GM12873 (cell line): ENCODE data around the gene ASPA.

Experiments used
- TF ChIP-seq, protein P1 (sequence below): IDR thresholded peaks from 2 replicates; pipeline ENCODE4 v1.5.1; 2012; ENCODE audit warnings: low read depth, mild to moderate bottlenecking, moderate library complexity, low read length, control low read depth; ENCODE audit not compliant: insufficient read depth; ENCODE audit errors: missing control alignments

ASPA gene

DNA sequence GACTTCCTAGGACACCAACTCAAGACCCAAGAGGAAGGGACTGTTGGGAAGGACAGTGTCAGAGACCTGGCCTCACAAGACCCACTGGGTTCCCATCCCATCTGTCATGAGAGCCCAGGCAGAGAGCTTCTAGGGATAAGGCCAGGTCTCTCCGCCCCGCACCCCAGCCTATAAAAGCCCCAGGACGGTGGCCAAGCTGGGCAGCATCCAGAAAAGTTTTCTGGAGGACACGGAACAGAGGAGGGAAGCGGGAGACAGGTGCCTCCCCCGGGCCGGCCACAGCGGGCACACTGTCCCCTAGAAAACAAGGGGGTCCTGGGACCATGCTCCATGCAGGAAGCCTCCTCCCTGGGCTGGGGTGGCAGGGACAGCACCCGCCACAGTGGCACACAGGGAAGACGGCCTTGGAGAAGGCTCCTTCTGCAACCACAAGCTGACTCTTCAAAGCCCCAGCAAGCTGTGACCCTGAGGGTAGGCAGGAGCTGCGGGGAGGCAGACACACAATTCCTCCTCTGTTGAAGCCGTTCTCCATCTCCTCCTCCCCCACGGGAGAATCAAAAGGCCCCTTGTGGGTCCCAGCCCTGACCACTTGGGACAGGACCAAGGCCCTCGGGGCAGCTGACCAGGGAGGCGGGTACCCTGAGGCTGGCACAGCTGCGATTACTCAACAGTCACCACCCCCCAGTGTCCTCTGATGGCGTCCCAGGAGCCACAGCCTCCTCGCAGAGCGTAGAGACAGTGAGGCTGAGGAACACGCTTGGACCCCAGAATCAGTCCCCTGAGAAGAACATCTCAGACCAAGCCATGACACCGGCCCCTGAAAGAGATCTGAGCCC lies 55.7 kb downstream of the ASPA start:
- TF ChIP-seq, protein P1, sequence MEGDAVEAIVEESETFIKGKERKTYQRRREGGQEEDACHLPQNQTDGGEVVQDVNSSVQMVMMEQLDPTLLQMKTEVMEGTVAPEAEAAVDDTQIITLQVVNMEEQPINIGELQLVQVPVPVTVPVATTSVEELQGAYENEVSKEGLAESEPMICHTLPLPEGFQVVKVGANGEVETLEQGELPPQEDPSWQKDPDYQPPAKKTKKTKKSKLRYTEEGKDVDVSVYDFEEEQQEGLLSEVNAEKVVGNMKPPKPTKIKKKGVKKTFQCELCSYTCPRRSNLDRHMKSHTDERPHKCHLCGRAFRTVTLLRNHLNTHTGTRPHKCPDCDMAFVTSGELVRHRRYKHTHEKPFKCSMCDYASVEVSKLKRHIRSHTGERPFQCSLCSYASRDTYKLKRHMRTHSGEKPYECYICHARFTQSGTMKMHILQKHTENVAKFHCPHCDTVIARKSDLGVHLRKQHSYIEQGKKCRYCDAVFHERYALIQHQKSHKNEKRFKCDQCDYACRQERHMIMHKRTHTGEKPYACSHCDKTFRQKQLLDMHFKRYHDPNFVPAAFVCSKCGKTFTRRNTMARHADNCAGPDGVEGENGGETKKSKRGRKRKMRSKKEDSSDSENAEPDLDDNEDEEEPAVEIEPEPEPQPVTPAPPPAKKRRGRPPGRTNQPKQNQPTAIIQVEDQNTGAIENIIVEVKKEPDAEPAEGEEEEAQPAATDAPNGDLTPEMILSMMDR: no peak

DNA sequence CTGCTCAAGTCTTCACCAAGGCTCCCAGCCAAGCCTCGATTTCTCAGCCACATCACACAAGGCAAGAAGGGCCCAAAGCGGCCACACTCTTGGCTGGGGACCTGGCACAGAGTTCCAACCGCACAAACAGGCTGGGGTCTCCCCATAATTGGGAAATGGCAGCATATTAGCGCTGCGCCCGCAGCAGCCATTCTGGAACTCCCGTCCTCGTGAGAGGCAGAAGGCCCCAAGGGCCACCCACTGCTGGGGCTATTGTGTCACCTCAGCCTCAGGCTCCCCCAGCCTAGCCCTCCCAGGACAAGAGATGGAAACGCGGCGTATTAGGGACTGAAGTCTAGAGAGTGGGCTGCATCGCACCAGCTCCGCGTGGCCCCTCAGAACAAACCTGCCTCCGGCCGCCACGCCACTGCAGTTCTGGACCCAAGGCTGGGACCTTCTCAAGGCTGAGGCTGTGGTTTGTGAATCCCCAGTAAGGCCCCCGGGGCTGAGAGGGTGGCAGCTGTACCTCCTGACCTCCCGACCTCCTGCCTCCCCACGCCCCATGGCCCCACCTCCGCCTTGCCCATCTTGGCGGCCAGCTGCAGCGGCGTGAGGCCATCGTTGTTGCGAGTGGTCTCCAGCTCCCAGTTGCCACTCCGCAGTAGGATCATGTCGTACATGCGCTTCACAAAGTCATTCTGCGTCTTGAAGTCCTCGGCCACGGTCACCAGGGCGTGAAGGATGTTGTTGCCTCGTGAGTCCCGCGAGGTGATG lies 56.5 kb downstream of the ASPA start:
- TF ChIP-seq, protein P1: no peak

DNA sequence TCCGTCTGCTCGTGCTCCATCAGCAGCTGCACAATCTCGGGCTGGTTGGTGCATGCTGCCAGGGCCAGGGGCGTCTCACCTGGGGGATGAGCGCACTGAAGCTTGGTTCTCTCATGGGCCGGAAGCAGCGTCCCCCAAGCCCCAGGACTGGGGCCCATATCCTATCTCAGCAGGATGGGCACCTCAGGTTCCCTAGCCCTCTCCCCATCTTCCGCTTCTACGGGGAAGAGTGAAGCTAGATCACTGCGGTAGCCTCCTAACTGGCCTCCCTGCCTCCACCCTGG lies 57.0 kb downstream of the ASPA start:
- TF ChIP-seq, protein P1: no peak

DNA sequence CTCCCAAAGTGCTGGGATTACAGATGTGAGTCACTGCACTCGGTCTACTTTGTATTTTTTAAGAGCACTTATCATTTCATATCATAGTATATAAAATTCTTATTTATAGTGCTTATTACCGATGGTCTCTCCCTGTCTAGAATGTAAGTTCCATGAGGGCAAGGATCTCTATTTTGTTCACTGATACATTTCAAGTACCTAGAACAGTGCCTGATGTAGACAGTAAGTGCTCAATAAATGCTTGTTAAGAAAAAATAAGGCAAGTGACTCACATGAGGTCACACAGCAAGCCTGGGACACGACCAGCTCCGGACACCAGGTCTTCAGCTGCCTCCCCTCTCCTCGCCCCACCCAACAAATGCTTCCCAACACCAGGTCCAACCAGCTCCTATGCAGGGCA lies 58.0 kb downstream of the ASPA start:
- TF ChIP-seq, protein P1: no peak

DNA sequence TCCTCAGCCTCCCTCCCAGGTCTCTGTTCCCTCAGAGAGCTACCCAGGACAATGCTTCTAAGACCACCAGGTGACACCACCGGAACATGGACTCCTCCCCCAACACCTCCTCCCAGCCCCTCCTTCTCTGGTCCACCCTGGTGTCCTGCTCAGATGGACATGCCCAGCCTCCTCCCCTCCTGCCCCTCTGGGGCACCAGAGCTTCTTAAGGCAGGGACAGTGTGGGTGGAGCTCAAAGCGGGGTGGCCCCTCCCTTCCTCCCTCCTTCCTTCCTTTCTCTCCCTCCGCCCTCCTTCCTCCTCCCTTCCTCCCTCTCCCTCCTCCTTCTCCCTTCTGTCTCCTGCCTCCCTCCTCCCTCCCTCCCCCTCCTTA lies 59.1 kb downstream of the ASPA start:
- TF ChIP-seq, protein P1: no peak

DNA sequence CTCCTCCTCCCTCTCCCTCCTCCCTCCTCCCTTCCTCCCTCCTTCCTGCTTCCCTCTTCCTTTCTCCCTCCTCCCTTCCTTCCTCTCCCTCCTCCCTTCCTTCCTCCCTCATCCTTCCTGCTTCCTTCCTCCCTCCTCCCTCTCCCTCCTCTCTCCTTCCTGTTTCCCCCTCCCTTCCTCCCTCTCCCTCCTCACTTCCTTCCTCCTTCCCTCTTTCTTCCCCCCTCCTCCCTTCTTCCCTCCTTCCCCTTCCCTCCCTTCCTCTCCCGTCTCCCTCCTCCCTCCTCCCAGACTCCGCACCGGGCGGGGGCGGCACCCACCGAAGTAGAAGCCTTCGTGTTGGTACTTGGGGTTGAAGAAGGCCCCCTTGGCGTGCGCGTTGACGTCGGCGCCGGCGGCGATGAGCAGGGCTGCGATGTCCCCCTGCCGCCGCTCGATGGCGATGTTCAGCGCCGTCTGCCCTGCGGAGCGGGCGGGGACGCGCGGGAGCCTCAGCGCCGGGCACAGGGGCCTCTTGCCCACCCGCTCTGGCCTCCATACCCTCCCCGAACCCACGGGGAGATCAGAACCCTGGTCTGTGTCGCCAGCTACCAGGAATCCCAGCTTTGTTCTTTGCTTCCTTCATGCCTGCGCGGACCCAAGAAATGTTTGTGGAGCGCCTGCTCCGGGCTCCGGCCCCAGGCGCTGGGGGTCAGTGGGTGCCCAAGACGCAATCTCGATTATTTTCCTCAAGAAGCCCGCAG lies 59.6 kb downstream of the ASPA start:
- TF ChIP-seq, protein P1: peak; percentile 61

DNA sequence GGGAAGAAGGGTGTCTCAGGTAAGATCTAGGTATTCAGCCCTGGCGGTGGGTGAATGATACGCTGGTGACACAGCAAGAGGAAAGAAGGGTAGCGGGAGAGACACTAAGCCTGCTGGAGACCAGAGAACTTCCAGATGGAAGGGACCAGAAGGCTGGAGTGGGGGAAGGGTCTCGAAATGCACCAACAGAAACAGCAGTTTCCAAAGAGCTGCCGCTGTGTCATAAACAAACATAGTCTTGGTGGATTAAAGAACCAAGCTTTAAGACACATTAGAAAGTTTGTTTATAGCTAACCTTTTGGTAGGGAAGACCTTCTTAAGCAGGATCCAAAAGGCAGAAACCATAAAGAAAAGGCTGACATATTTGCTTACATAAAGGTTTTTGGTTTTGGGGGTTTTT lies 60.9 kb downstream of the ASPA start:
- TF ChIP-seq, protein P1: no peak
